ENCODE measurements around the gene TNIK. TPM values are rescaled to one million over a fixed set of nuclear protein-coding genes. Genes with fewer than 3 reads are reported as not detected.

TNIK gene
- total RNA-seq, 1 donor from 2014 or later, result 1.5 TPM

DNA sequence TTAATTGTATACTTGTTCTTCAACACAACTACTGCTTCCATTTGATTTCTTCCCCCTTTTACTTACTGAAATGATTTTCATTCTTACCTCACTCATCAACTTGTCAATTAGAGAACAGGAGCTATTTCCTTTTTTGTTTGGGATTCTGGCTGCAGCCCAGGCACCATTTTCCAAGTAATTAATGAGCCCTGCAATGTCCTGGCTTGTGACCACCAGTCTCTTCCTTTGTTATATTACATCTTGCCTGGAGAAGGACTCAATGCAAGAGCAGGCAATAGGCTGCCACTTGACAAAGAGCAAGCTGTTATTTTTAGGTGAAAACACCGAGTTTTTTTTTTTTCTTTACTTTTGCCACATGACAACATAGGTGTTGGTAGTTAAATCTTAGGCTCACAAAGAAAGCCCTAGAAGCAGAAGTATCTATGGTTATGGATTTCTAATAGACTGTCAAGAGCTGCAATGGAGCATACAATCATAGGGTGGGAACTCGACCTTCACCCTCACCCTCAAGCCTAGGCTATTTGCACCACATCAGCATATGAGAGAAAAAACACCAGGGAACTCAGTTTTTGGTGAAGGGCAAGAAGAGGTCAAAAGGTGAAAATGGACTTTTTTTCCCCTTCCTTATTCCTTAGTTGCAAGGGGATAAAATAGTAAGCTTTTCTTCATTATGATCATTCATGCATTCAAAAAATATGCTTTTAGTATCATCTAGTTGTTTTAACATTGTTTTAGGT is 114.9 kb downstream of the TNIK start:
- peaks cover 14% of the 10 kb centered on the region for H3K4me1 Mint-ChIP-seq (ENCODE audit: low read depth, unreplicated experiment)
- peaks cover 3% of the 10 kb centered on the region for H3K9me3 Mint-ChIP-seq (ENCODE audit: unreplicated experiment)
- no peak overlapping the region for H3K27ac Mint-ChIP-seq (ENCODE audit: unreplicated experiment)
- H3K27me3 Mint-ChIP-seq (ENCODE audit: unreplicated experiment), result no peaks in the 10 kb centered on the region
- DNase-seq, result no peak
- no peak overlapping the region for H3K4me3 Mint-ChIP-seq (ENCODE audit: unreplicated experiment)
- TF ChIP-seq, protein P1, sequence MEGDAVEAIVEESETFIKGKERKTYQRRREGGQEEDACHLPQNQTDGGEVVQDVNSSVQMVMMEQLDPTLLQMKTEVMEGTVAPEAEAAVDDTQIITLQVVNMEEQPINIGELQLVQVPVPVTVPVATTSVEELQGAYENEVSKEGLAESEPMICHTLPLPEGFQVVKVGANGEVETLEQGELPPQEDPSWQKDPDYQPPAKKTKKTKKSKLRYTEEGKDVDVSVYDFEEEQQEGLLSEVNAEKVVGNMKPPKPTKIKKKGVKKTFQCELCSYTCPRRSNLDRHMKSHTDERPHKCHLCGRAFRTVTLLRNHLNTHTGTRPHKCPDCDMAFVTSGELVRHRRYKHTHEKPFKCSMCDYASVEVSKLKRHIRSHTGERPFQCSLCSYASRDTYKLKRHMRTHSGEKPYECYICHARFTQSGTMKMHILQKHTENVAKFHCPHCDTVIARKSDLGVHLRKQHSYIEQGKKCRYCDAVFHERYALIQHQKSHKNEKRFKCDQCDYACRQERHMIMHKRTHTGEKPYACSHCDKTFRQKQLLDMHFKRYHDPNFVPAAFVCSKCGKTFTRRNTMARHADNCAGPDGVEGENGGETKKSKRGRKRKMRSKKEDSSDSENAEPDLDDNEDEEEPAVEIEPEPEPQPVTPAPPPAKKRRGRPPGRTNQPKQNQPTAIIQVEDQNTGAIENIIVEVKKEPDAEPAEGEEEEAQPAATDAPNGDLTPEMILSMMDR (IDR thresholded peaks at IDR 0.05; ENCODE audit: partially characterized antibody, unreplicated experiment), result no peak
- H3K36me3 Mint-ChIP-seq (ENCODE audit: unreplicated experiment), result no peaks in the 10 kb centered on the region

DNA sequence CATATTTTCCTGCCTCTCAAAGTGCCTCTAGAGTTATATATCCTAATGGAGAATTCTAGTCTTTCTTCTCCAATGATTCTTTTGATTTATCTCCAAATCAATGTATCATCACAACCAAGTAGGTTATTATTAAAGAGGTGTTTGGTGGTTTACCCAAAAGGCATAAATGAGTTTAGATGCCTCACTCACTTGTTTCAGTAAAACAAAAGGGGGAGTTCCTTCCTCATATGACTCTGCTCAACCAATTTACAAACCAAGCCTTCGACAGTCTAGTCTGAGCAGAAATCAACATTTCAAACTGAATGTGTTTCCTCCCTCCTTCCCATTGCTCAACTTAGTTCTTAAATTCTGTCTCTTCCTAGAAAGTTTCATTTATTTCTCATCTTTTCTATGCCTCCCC is 116.5 kb downstream of the TNIK start:
- no peaks in the 10 kb centered on the region for H3K36me3 Mint-ChIP-seq (ENCODE audit: unreplicated experiment)
- no peaks in the 10 kb centered on the region for H3K27me3 Mint-ChIP-seq (ENCODE audit: unreplicated experiment)
- TF ChIP-seq, protein P1 (IDR thresholded peaks at IDR 0.05; ENCODE audit: partially characterized antibody, unreplicated experiment), result no peak
- H3K4me1 Mint-ChIP-seq (ENCODE audit: low read depth, unreplicated experiment), result peaks cover 5% of the 10 kb centered on the region
- no peak overlapping the region for H3K4me3 Mint-ChIP-seq (ENCODE audit: unreplicated experiment)
- no peak overlapping the region for H3K27ac Mint-ChIP-seq (ENCODE audit: unreplicated experiment)
- H3K9me3 Mint-ChIP-seq (ENCODE audit: unreplicated experiment), result peaks cover 3% of the 10 kb centered on the region
- DNase-seq, result no peak

DNA sequence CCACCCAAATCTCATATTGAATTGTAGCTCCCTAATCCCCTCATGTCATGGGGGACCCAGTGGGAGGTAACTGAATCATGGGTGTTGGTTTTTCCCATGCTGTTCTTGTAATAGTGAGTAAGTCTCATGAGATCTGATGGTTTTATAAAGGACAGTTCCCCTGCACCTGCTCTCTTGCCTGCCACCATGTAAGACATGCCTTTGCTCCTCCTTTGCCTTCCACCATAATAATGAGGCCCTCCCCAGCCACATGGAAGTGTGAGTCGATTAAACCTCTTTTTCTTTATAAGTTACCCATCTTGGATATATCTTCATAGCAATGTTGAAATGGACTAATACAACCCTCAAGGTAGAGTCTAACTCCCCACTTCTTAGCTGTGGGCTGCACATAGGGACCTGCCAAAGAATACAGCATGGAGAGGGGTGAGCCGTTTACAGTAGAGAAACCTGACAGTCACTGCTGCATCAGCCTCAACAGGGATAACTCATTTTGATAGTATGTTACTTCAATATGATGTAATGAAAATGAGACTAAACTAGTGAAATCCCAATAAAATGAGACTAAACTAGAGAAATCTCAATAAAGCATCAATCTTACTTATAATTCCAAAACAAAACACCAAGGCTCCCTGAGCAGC is 117.3 kb downstream of the TNIK start:
- DNase-seq, result no peak
- no peaks in the 10 kb centered on the region for H3K36me3 Mint-ChIP-seq (ENCODE audit: unreplicated experiment)

DNA sequence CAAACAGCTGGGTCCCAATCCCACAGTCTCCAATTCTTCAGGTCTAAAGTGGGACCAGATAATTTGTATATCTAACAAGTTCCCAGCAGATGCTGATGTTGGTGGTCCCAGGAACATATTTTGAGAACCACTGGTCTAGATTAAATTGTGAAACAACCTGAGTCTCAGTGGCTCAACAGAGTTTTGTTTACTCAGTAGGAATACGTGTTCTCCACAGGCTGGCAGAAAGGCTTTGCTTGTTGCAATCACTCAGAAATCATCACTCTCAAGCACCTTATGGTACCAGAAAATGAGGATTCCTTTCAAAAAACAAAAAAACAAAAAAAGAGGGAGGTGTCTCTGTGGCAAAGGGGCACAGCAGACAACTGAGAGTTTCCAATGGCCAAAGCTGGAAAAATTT is 118.0 kb downstream of the TNIK start:
- DNase-seq, result no peak
- Mint-ChIP-seq H3K27me3 (ENCODE audit: unreplicated experiment) (no peaks in the 10 kb centered on the region), H3K27ac (ENCODE audit: unreplicated experiment) (no peak overlapping the region), H3K9me3 (ENCODE audit: unreplicated experiment) (peaks cover 3% of the 10 kb centered on the region), H3K4me1 (ENCODE audit: low read depth, unreplicated experiment) (no peaks in the 10 kb centered on the region), H3K4me3 (ENCODE audit: unreplicated experiment) (no peak overlapping the region), H3K36me3 (ENCODE audit: unreplicated experiment) (no peaks in the 10 kb centered on the region)
- TF ChIP-seq, protein P1 (IDR thresholded peaks at IDR 0.05; ENCODE audit: partially characterized antibody, unreplicated experiment), result no peak

More for the DNA sequence above, 117.3 kb downstream of the TNIK start:
- TF ChIP-seq, protein P1 (IDR thresholded peaks at IDR 0.05; ENCODE audit: partially characterized antibody, unreplicated experiment), result no peak
- no peaks in the 10 kb centered on the region for H3K27me3 Mint-ChIP-seq (ENCODE audit: unreplicated experiment)
- H3K9me3 Mint-ChIP-seq (ENCODE audit: unreplicated experiment), result peaks cover 3% of the 10 kb centered on the region
- H3K27ac Mint-ChIP-seq (ENCODE audit: unreplicated experiment), result no peak overlapping the region
- no peak overlapping the region for H3K4me3 Mint-ChIP-seq (ENCODE audit: unreplicated experiment)
- H3K4me1 Mint-ChIP-seq (ENCODE audit: low read depth, unreplicated experiment), result peaks cover 4% of the 10 kb centered on the region

DNA sequence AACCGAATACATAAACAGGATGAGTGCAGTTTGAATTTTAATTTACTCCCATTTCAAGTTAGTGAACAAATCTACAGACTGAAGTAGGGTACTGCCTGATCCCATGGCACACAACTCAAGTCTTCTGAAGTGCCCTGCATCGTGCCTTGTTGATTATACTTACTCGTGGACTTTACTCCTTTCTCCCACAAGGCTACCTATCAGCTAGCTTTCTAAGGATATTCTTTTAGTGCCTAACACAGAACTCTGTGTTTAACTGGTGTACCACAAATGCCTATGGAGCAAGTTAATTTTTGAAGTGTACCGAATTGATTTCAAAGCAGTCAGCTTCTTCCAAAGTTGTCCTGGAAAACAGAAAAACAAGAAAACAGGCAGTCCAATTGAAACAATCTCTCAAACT is 119.8 kb downstream of the TNIK start:
- TF ChIP-seq, protein P1 (IDR thresholded peaks at IDR 0.05; ENCODE audit: partially characterized antibody, unreplicated experiment), result no peak
- H3K36me3 Mint-ChIP-seq (ENCODE audit: unreplicated experiment), result no peaks in the 10 kb centered on the region
- DNase-seq, result no peak
- H3K4me1 Mint-ChIP-seq (ENCODE audit: low read depth, unreplicated experiment), result no peaks in the 10 kb centered on the region
- H3K9me3 Mint-ChIP-seq (ENCODE audit: unreplicated experiment), result peaks cover 3% of the 10 kb centered on the region
- no peak overlapping the region for H3K4me3 Mint-ChIP-seq (ENCODE audit: unreplicated experiment)
- H3K27me3 Mint-ChIP-seq (ENCODE audit: unreplicated experiment), result no peaks in the 10 kb centered on the region
- H3K27ac Mint-ChIP-seq (ENCODE audit: unreplicated experiment), result no peak overlapping the region

Data from glutamatergic neuron (in vitro differentiated cells).